Activated naive CD8-positive, alpha-beta T cell (primary cell): ENCODE measurements around the gene CAMTA1.
"Not testable (repeated sequence)": the region's sequence is repeated elsewhere in the genome, so short reads cannot be mapped to it uniquely, and the experiment has no call there.

ENCODE experiments used
- H3K27ac Mint-ChIP-seq: one replicate; pipeline ENCODE4 v1.8.0; 2021; ENCODE audit warnings: mixed read lengths
- H3K27me3 Mint-ChIP-seq: one replicate; pipeline ENCODE4 v1.8.0; 2021; ENCODE audit warnings: mixed read lengths
- H3K36me3 Mint-ChIP-seq: one replicate; pipeline ENCODE4 v1.8.0; 2021; ENCODE audit warnings: mixed read lengths
- H3K4me1 Mint-ChIP-seq: one replicate; pipeline ENCODE4 v1.8.0; 2021; ENCODE audit warnings: low read depth, mixed read lengths
- H3K4me3 Mint-ChIP-seq: one replicate; pipeline ENCODE4 v1.8.0; 2021; ENCODE audit warnings: mild to moderate bottlenecking, mixed read lengths
- H3K9me3 Mint-ChIP-seq: one replicate; pipeline ENCODE4 v1.8.0; 2021; ENCODE audit warnings: low read depth, mixed read lengths

The CAMTA1 gene

DNA sequence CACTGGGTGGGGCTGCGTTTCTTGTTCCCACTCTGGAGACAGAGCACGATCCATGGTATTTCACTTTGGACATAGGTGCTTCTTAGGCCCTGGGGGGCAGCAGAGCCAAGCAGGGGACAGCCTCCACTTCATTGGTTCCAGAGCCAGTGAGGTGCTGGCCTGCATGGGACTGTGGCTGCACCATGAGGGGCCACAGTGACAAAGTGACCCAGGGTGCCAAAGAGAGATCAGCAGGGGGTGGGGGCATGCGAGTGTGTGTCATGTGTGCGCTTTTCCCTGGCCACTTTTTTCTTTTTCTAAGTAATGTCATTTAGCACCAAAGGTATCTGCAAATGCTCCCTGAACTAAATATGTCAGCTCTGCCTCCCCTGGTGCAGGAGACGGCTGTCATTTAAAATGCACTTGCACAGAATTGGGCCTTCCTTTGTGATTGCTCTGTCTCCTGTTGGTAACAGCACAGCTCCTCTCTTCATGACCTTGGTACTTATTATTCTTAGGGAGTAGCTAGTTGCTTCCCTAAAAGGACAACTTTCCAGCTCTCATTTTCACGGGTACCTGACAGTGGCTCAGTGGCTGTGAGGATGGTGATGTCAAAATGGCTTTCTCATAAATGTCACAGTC lies 910.4 kb downstream of the CAMTA1 start:
- Mint-ChIP-seq H3K27ac (no peak overlapping the region), H3K4me3 (no peak overlapping the region), H3K27me3 (peaks cover 6% of the 10 kb centered on the region), H3K9me3 (peaks cover 6% of the 10 kb centered on the region), H3K36me3 (no peaks in the 10 kb centered on the region), H3K4me1 (peaks cover 15% of the 10 kb centered on the region)

DNA sequence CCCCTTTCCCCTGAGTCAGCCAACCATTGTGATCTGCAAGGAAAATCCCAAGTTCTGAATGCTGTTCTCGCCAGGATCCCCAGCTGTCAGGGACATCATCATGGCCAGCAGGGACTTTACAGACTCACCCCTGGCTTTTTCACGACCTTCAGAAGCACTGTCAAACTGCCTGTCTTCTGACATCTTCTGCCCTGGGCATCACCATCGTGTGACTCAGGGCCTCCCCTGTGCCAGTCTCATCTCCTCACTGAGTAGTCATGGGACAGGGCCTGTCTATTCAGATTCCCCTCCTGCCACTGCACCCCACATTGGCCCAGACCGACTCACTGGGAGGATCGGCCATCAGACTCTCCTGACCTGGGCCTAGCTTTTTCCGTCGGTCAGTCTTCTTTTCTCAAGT lies 913.4 kb downstream of the CAMTA1 start:
- H3K4me1 Mint-ChIP-seq = peaks cover 19% of the 10 kb centered on the region
- H3K9me3 Mint-ChIP-seq = no peaks in the 10 kb centered on the region
- H3K36me3 Mint-ChIP-seq = no peaks in the 10 kb centered on the region
- H3K27me3 Mint-ChIP-seq = peaks cover 8% of the 10 kb centered on the region
- no peak overlapping the region for H3K4me3 Mint-ChIP-seq
- no peak overlapping the region for H3K27ac Mint-ChIP-seq

DNA sequence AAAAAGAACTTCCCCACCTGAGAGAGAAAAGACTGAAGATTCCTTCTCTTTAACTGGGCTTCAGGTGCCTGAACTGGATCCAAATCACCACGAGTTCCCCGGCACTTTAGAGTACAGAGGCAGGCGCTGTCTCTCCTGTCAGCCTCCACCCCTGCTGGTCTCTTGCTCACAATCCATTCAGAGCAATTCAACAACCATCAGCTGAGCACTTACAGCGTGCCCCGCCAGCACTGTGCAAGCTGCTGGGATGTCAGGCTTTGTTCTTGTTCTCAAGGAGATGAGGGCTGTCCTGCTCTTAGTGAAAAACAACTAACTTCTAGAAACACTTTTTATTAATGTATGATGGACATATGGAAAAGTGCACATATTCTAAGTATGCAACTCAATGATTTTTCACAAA lies 917.1 kb downstream of the CAMTA1 start:
- peak overlapping the region; percentile 48 for H3K4me3 Mint-ChIP-seq
- H3K27me3 Mint-ChIP-seq = peaks cover 19% of the 10 kb centered on the region
- no peaks in the 10 kb centered on the region for H3K36me3 Mint-ChIP-seq
- H3K9me3 Mint-ChIP-seq = no peaks in the 10 kb centered on the region
- no peak overlapping the region for H3K27ac Mint-ChIP-seq
- H3K4me1 Mint-ChIP-seq = peaks cover 25% of the 10 kb centered on the region

DNA sequence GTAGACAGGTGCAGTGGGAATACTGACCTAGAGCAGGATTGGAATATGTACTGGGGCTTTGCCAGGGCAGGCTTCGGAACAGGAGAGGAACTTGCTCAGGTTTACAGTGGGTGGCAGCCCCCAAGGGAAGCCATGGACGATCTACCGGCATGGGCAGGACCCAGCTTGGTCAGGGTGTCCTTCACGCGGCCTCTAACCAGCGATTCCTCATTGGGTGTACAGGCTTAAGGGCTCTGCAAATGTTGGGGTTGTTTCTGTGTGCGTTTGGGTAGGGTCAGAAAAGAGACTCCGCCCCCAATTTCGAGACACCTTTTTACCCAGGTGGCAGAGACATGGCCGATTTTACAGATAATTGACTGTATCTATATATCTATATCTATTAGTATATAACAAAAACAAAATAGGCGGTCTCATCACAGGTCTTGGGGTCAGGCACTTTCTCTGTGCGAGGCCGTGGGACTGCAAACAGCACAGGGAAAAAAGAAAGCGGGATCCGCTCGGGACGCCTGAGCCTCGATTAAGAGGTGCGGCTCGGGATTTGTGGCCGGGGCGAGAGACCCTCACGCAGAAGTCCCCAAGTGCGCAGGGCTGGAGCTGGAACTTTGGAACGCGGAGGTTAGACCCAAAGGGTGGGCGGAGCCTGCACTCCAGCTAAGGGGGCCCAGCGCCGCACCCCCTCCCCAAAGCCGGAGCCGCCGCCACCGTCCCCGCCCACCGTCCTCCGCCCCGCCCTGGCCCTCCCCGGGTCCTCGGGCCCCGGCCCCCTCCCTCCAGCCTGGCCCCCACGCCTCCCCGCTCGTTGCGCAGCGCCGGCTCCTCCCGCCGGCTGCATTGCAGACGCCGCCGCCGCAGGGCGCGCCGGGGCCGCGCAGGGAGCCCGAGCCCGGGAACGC lies 918.3 kb downstream of the CAMTA1 start:
- peaks cover 24% of the 10 kb centered on the region for H3K27me3 Mint-ChIP-seq

DNA sequence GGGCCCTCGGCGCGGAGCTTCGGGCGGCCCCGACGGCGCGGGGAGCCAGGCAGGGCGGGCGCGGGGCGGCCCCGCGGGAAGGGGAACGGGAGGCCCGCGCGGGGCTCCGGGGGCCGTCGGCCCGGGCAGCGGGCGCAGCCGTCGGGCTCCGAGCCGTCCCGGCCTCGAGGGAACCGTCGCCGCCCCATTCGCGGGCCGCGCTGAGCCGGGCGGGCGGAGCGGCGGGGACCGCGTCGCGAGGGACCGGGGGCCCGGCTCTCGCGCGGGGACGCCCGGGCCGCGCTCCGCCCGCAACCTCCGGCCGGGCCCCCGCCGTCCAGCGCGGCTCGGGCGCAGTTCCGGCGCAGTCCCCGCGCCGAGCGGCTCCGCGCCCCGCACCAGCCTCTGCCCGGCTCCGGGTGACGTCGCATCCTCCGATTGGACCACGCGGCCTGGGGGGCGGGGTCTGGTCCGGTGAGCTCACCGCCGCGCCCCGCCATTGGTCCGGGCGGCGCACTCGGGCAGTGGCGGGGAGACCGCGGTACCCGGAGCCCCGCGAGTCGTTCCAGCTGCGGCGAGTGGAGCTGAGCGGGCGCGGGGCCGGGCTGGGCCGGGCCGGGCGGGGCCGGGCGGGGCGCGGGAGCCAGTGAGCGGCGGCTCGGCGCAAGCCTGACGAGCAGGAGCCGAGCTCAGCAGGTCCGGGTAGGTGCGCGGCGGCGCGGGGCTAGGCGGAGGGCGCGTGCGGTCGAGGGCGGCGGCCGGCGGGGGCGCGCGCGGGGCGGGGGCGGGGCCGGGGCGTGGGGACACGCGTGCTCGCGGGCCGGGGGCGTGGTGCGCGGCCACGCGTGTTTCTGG lies 919.2 kb downstream of the CAMTA1 start:
- H3K4me1 Mint-ChIP-seq = peaks cover 18% of the 10 kb centered on the region
- H3K9me3 Mint-ChIP-seq = no peaks in the 10 kb centered on the region
- H3K27me3 Mint-ChIP-seq = peaks cover 31% of the 10 kb centered on the region
- no peak overlapping the region for H3K4me3 Mint-ChIP-seq
- H3K27ac Mint-ChIP-seq = no peak overlapping the region
- H3K36me3 Mint-ChIP-seq = no peaks in the 10 kb centered on the region

More for the DNA sequence above, 918.3 kb downstream of the CAMTA1 start:
- H3K4me3 Mint-ChIP-seq = peak overlapping the region; percentile 83
- no peak overlapping the region for H3K27ac Mint-ChIP-seq
- no peaks in the 10 kb centered on the region for H3K9me3 Mint-ChIP-seq
- no peaks in the 10 kb centered on the region for H3K36me3 Mint-ChIP-seq
- peaks cover 25% of the 10 kb centered on the region for H3K4me1 Mint-ChIP-seq

DNA sequence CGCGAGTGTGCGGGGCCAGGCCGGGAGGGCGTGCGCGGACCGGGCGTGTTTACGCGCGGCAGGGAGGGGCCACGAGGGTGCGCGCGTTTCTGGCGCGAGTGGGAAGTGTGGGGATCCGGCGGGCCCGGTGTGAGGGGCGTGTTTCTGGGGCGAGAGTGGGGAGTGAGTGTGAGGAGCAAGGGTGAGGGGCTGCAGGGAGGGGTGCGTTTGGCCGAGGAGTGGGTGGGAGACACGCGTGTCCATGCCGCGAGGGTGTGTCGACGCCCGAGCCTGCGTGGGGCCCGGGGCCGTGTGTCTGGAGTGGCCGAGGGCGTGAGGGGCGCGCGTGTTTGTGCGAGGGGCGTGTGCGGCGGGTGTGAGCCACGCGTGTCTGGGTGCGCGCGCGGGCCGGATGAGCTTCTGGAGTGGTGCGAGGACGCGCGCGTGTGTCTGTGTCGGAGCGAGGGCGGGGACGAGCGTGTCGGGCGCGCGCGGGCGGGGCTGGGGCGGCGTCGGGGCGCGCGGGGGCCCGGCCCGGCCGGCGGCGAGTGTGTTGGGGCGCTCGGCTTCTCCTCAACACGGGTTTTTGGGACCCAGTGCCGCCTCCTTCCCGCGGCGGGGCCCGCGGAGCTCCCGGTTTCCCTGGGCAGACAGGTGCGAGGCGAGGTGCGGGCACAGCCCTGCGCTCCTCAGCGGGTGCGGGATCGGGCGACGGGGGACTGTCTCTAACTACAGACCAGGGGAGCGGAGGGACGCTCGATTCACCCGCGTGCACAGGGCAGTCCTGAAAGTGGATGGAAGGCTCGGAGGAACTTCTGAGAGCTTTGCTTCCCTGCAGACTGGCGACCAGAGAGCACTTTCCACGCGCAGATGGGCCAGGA lies 920.0 kb downstream of the CAMTA1 start:
- peaks cover 38% of the 10 kb centered on the region for H3K27me3 Mint-ChIP-seq
- peaks cover 10% of the 10 kb centered on the region for H3K4me1 Mint-ChIP-seq
- no peaks in the 10 kb centered on the region for H3K9me3 Mint-ChIP-seq
- peak overlapping the region; percentile 70 for H3K27ac Mint-ChIP-seq
- H3K4me3 Mint-ChIP-seq = peak overlapping the region; percentile 83
- H3K36me3 Mint-ChIP-seq = no peaks in the 10 kb centered on the region

DNA sequence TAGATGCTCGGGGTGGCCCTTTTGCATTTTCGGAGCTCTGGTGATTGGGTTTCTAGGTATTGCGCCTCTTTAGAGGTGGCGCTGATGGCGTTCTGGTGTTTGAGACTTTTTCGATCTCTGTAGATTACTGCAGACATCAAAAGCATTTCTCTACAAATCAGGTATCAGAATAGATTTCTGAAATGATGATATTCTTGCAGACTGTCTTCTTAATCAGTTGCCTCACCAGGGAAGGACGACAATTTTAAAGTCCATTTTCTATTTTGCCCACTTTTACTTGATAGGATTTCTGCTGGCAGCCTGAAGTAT lies 920.6 kb downstream of the CAMTA1 start:
- Mint-ChIP-seq H3K27ac (peak overlapping the region; percentile 70), H3K4me1 (peaks cover 10% of the 10 kb centered on the region), H3K4me3 (peak overlapping the region; percentile 83), H3K27me3 (peaks cover 37% of the 10 kb centered on the region), H3K36me3 (no peaks in the 10 kb centered on the region), H3K9me3 (no peaks in the 10 kb centered on the region)

DNA sequence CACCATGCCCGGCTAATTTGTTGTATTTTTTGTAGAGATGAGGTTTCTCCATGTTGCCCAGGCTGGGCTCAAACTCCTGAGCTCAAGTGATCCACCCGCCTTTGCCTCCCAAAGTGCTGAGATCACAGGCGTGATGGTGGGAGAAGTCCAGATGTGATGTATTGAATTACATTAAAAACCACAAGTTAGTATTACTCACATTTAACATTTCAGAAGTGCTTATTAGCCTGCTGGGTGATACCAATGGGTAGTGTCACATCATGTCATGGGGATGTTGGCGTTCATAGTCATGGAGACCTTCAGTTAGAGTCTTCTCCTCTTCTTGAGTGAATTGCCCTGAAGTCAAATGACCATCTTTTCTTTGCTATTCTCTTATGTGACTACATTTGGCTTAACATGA lies 922.3 kb downstream of the CAMTA1 start:
- Mint-ChIP-seq H3K9me3 (no peaks in the 10 kb centered on the region), H3K27me3 (peaks cover 36% of the 10 kb centered on the region), H3K27ac (no peak overlapping the region), H3K4me3 (no peak overlapping the region), H3K4me1 (peaks cover 10% of the 10 kb centered on the region), H3K36me3 (no peaks in the 10 kb centered on the region)

DNA sequence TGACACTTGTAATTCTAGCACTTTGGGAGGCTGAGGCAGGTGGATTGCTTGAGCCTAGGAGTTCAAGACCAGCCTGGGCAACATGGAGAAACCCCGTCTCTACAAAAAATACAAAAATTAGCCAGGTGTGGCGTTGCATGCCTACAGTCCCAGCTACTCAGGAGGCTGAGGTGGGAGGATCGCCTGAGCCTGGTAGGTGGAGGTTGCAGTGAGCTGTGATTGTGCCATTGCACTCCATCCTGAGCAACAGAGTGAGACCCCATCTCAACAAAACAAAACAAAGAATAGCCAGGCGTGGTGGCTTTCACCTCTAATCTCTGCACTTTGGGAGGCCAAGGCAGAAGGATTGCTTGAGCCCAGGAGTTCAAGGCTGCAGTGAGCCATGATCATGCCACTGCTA lies 922.8 kb downstream of the CAMTA1 start:
- H3K27ac Mint-ChIP-seq, H3K4me3 Mint-ChIP-seq, H3K4me1 Mint-ChIP-seq, H3K36me3 Mint-ChIP-seq, H3K9me3 Mint-ChIP-seq: not testable (repeated sequence)
- H3K27me3 Mint-ChIP-seq = peaks cover 36% of the 10 kb centered on the region

DNA sequence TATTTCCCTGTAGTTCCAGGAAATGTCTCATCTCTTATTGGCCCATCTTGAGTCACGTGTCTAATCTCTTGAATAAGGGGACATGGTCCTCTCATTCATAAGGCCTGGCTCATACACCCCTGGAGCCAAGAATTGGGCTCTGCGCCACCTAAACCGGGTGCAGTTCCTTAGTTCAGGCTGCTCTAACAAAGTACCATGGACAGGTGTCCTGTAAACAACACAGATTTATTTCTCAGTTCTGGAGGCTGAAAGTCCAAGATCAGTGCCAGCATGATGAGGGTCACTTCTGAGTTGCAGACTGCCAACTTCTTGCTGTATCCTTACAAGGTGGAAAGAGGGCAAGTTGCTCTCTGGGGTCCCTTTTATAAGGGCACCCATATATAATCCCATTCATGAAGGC lies 925.6 kb downstream of the CAMTA1 start:
- Mint-ChIP-seq H3K27ac (no peak overlapping the region), H3K27me3 (peaks cover 38% of the 10 kb centered on the region), H3K9me3 (no peaks in the 10 kb centered on the region), H3K4me3 (no peak overlapping the region), H3K4me1 (peaks cover 2% of the 10 kb centered on the region), H3K36me3 (no peaks in the 10 kb centered on the region)

DNA sequence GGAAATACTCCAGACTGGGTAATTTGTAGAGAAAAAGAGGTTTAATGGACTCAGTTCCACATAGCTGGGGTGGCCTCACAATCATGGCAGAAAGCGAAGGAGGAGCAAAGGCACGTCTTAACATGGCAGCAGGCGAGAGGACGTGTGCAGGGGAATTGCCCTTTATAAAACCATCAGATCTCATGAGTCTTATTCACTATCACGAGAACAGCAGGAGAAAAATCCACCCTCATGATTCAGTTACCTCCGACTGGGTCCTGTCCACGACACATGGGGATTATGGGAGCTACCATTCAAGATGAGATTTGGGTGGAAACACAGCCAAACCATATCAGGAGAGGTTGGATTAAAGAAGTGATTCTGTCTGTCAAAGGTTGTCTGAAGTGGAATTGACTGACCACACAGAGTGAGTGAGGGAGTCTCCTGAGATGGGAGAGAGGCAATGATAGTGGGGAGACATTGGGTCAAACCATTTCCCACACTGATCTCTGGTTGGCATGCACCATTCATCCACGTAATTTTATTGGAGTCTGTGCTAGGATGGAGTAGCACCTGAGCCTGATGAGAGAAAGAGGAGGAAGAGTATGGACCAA lies 927.6 kb downstream of the CAMTA1 start:
- H3K36me3 Mint-ChIP-seq = no peaks in the 10 kb centered on the region
- no peaks in the 10 kb centered on the region for H3K9me3 Mint-ChIP-seq
- H3K4me1 Mint-ChIP-seq = no peaks in the 10 kb centered on the region
- H3K27me3 Mint-ChIP-seq = peaks cover 37% of the 10 kb centered on the region
- H3K4me3 Mint-ChIP-seq = no peak overlapping the region
- no peak overlapping the region for H3K27ac Mint-ChIP-seq

DNA sequence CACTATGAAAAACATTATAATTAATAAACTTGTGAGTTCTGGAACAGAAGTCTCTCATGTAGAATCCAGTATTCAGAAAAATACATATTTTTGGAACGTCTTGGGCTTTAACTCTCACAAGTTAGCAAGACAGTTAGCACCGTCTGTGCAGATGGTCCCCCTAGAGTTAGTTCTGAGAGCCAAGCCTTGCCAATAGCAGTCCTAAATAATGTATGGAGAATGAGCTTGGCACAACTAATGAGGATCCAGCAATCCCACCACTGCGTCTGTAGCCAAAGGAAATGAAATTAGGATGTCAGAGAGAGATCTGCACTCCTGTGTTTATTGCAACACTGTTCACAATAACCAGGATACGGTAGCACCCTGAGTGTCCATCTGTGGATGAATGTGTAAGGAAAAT lies 931.3 kb downstream of the CAMTA1 start:
- Mint-ChIP-seq H3K9me3 (no peaks in the 10 kb centered on the region), H3K27ac (no peak overlapping the region), H3K4me1 (no peaks in the 10 kb centered on the region), H3K27me3 (peaks cover 25% of the 10 kb centered on the region), H3K4me3 (no peak overlapping the region), H3K36me3 (no peaks in the 10 kb centered on the region)

DNA sequence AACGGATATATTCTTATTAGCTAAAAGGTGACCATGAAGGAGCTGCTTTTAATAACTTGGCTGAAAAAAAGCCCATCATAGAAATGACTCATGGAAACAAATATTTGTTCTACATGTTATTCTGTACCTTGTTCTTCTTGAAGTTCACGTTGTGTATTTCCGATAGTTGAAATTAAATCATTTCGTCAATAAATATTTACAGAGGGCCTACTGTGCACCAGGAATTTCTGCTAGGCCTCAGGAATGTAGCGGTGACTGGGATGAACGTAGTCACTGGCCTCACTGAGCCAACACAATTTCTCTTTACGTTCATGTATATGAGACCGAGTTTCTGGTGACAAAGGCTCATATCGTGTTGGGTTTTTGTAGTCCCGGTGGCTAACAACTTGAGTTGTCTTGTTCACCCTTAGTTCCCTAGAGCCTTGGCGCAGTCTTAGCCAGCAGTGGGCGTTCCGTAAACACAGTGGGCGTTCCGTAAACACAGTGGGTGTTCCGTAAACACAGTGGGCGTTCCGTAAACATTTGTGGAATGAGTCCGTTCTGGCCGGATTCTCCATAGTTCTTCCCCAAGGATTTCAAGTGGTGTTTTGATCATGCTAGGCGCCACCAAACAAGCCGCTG lies 932.6 kb downstream of the CAMTA1 start:
- no peak overlapping the region for H3K27ac Mint-ChIP-seq
- H3K27me3 Mint-ChIP-seq = peaks cover 21% of the 10 kb centered on the region
- no peaks in the 10 kb centered on the region for H3K36me3 Mint-ChIP-seq
- no peak overlapping the region for H3K4me3 Mint-ChIP-seq
- no peaks in the 10 kb centered on the region for H3K4me1 Mint-ChIP-seq
- H3K9me3 Mint-ChIP-seq = no peaks in the 10 kb centered on the region
